GM23248 (cell line): ENCODE data around the gene DESI1.

Experiments used
- EZH2 ChIP-seq: fragments of 200-600 bp; sonication (generic); IDR thresholded peaks from 2 replicates; pipeline ENCODE4 v1.6.1; 2018; ENCODE audit warnings: antibody characterized with exemption, mild to moderate bottlenecking; ENCODE audit not compliant: insufficient read depth, poor library complexity, severe bottlenecking
- EZH2phosphoT487 ChIP-seq: fragments of 200-600 bp; sonication (generic); IDR thresholded peaks from 2 replicates; pipeline ENCODE4 v1.6.1; 2018; ENCODE audit warnings: antibody characterized with exemption, moderate library complexity, mild to moderate bottlenecking, low read depth; ENCODE audit not compliant: insufficient read depth

DNA sequence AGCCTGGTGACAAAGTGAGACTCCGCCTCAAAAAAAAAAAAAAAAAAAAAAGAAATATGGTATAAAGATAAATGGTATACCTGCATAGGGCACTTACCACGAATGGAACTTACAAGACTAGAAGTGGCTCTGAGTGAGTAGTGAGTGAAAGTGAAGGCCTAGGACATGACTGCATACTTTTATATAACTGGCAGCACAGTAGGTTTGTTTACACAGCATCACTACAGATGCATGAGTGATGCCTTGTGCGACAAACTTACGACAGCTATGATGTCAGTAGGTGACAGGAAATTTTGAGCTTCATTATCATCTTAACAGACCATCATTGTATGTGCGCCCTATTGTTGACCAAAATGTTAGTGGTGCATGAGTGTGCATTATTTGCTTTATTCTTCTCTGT lies 17.9 kb upstream of the DESI1 start:
- TF ChIP-seq EZH2phosphoT487 = no peak
- no peak for TF ChIP-seq EZH2
